A673 (cell line): ENCODE measurements around the gene SSC4D.

ENCODE experiments used
- EZH2 ChIP-seq: fragments of 200-600 bp; sonication (generic); IDR thresholded peaks from 2 replicates; pipeline ENCODE4 v1.6.1; 2017; ENCODE audit warnings: borderline replicate concordance, low read depth, mild to moderate bottlenecking, mixed read lengths, antibody characterized with exemption, low read length; ENCODE audit not compliant: poor library complexity, severe bottlenecking
- TF ChIP-seq, protein P1 (sequence below): fragments of 300-800, 200-600 bp; sonication (generic); conservative IDR thresholded peaks from 2 replicates; pipeline ENCODE4 v1.5.1; 2017; ENCODE audit warnings: low read depth, mild to moderate bottlenecking, antibody characterized with exemption, low read length, moderate library complexity, mixed read lengths

- TF ChIP-seq, protein P1, sequence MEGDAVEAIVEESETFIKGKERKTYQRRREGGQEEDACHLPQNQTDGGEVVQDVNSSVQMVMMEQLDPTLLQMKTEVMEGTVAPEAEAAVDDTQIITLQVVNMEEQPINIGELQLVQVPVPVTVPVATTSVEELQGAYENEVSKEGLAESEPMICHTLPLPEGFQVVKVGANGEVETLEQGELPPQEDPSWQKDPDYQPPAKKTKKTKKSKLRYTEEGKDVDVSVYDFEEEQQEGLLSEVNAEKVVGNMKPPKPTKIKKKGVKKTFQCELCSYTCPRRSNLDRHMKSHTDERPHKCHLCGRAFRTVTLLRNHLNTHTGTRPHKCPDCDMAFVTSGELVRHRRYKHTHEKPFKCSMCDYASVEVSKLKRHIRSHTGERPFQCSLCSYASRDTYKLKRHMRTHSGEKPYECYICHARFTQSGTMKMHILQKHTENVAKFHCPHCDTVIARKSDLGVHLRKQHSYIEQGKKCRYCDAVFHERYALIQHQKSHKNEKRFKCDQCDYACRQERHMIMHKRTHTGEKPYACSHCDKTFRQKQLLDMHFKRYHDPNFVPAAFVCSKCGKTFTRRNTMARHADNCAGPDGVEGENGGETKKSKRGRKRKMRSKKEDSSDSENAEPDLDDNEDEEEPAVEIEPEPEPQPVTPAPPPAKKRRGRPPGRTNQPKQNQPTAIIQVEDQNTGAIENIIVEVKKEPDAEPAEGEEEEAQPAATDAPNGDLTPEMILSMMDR, result no peak
- no peak for TF ChIP-seq EZH2
Observed at GRCh38 chr7:76423666-76424412, 14.3 kb upstream of the SSC4D start.
